Peyer's patch (tissue), 4 donors: ENCODE results near the gene SEMA4A. TPM values are rescaled to one million over a fixed set of nuclear protein-coding genes. Genes with fewer than 3 reads are reported as not detected.

Experiments
- DNase-seq, 3 donors: peaks; one replicate each; pipeline ENCODE4 v3.0.0-alpha.2; 2017 to 2019
- H3K27ac ChIP-seq, 4 donors: fragments of 200-600 bp; sonication (generic); one replicate each; pipeline ENCODE4 v1.5.1; 2016 to 2019
- H3K27me3 ChIP-seq, 2 donors: fragments of 200-600 bp; sonication (generic); one replicate each; pipeline ENCODE4 v1.5.1; 2019
- H3K36me3 ChIP-seq, 3 donors: fragments of 200-600 bp; sonication (generic); one replicate each; pipeline ENCODE4 v1.5.1; 2016 to 2019
- H3K4me1 ChIP-seq, 4 donors: fragments of 200-600 bp; sonication (generic); one replicate each; pipeline ENCODE4 v1.5.1; 2016 to 2019
- H3K4me3 ChIP-seq, 4 donors: fragments of 200-600 bp; sonication (generic); 1 replicate in 3 of 4; 2 replicates in 1 of 4; pipeline ENCODE4 v1.5.1; 2016 to 2019; ENCODE audit warnings: mild to moderate bottlenecking in 1 of 4
- H3K9me3 ChIP-seq, 4 donors: fragments of 200-600 bp; sonication (generic); one replicate each; pipeline ENCODE4 v1.5.1; 2016 to 2019; ENCODE audit warnings: mild to moderate bottlenecking in 1 of 4
- POLR2A ChIP-seq, 2 donors: fragments of 450-650 bp; IDR thresholded peaks; one replicate each; pipeline ENCODE4 v1.5.1; 2017; ENCODE audit warnings: antibody characterized with exemption in 2 of 2, mild to moderate bottlenecking in 2 of 2, moderate library complexity in 2 of 2
- total RNA-seq, 4 donors: library from RNA; depleted of rRNA; stranded (reverse); fragments of >200 nt; gene quantifications; one replicate each; pipeline ENCODE4 v1.1.0, GENCODE V29; 2016
- TF ChIP-seq, protein P1 (sequence below), 6 experiments: fragments of 450-650 bp in 4 of 6; fragments of 200-600 bp in 2 of 6; sonication (generic) in 1 of 6; IDR thresholded peaks; one replicate each; pipeline ENCODE4 v1.5.1; 2017 to 2019; ENCODE audit warnings: antibody characterized with exemption in 6 of 6, mild to moderate bottlenecking in 3 of 6, moderate library complexity in 1 of 6

The SEMA4A gene
- total RNA-seq, 4 donors from 2014 or later: 1.5 to 19.0 (median 3.2) TPM

DNA sequence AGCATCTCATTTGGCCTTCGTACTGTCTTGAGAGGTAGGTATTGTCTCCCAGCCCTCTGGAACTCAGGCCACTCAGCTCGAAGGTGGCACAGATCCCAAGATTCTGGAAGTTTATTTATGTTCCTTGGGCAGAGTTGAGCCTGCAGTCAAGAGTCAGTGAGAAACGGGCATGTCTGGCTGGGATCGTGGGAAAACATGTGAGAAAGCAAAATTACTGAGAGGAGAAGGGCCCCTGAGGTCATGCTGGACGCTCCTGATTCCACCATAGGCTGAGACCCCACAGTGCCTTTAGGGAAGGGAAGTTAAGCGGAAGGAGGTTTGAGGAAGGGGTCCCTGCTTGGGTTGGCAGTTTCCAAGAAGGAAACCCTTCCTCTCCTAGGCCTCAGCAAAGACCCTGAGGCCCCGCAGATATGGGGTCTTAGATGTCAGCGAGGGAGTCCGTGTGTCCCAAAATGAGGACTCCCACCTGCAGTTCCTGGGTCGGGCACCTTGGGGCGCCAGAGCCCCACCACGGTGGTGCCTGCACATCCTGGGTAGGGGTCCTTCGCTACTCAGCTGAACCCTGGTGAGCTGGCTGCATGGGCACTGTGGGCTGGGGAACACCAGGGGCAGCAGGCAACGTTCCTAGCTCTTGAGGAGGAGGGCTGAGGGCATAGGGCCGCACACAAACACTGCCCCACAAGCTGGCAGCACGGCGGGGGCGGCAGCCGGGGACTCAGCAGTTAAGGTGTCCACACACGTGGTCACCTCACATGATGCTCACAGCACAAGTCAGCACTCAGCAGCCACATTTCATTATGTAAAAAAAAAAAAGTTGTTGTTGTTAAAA, 12.3 kb upstream of the SEMA4A start:
- Histone ChIP-seq H3K9me3 (no peaks in the 10 kb centered on the region), H3K27ac (peak overlapping the region in 1 of 4 donors; percentile 33), H3K4me1 (peaks cover 0 to 3% (median 0%) of the 10 kb centered on the region in 4 donors), H3K36me3 (peaks cover 0 to 37% (median 0%) of the 10 kb centered on the region in 3 donors), H3K27me3 (no peaks in the 10 kb centered on the region), H3K4me3 (no peak overlapping the region)
- TF ChIP-seq, protein P1, sequence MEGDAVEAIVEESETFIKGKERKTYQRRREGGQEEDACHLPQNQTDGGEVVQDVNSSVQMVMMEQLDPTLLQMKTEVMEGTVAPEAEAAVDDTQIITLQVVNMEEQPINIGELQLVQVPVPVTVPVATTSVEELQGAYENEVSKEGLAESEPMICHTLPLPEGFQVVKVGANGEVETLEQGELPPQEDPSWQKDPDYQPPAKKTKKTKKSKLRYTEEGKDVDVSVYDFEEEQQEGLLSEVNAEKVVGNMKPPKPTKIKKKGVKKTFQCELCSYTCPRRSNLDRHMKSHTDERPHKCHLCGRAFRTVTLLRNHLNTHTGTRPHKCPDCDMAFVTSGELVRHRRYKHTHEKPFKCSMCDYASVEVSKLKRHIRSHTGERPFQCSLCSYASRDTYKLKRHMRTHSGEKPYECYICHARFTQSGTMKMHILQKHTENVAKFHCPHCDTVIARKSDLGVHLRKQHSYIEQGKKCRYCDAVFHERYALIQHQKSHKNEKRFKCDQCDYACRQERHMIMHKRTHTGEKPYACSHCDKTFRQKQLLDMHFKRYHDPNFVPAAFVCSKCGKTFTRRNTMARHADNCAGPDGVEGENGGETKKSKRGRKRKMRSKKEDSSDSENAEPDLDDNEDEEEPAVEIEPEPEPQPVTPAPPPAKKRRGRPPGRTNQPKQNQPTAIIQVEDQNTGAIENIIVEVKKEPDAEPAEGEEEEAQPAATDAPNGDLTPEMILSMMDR (IDR thresholded peaks at IDR 0.05): peak in 5 of 6 experiments; percentile 9 to 54 (median 50)
- TF ChIP-seq POLR2A (IDR thresholded peaks at IDR 0.05): no peak
- DNase-seq: no peak

DNA sequence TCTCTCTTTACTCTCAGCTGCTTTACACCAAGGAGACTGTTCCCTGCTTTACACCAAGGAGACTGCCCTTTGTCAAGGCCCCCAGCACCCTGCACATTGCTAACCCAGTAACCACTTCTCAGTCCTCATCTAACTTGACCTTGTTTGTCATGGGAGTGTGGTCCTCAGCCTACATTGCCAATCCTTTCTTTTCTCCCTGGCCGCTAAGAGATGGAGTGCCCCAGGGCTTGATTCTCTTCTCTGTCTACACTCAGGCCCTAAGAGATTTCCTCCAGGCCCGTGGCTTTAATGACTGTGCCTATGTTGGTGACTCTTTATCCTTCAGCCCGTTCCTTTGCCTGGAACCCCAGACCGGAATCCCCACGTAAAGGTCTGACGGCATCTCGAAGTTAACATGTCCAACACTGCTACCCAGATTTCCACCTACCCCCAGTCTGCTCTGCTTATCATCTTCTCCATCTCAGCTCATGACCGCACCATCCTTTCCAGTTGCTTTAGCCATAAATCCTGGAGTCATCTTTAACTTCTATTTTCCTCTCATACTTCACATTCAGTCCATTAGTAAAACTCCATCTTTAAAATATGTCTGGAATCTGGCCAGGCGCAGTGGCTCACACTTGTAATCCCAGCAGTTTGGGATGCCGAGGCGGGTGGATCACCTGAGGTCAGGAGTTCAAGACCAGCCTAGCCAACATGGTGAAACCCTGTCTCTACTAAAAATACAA, 9.5 kb upstream of the SEMA4A start:
- Histone ChIP-seq H3K27me3 (no peaks in the 10 kb centered on the region), H3K9me3 (no peaks in the 10 kb centered on the region), H3K4me1 (peaks cover 0 to 16% (median 9%) of the 10 kb centered on the region in 4 donors), H3K4me3 (no peak overlapping the region), H3K36me3 (peaks cover 0 to 9% (median 0%) of the 10 kb centered on the region in 3 donors), H3K27ac (no peak overlapping the region)
- no peak for DNase-seq
- TF ChIP-seq POLR2A (IDR thresholded peaks at IDR 0.05): no peak
- TF ChIP-seq, protein P1 (IDR thresholded peaks at IDR 0.05): no peak

DNA sequence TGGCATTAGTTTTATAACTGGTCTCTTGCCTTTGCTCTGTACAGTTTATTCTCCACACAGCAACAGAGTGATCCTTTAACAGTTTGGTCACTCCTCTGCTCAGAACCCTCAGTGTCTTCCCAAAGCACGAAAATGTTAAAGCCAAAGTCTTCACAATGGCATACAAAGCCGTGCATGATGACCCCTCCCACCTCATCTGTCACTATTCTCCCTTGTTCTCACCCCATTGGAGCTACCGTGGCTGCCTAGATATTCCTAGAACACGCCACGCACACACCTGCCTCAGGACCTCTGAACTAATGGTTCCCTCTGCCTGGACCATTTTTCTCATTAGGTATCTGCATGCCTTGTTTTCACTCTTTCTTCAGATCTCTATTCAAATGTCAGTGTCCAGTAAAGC, 8.6 kb upstream of the SEMA4A start:
- TF ChIP-seq POLR2A (IDR thresholded peaks at IDR 0.05): no peak
- TF ChIP-seq, protein P1 (IDR thresholded peaks at IDR 0.05): no peak
- Histone ChIP-seq H3K4me3 (no peak overlapping the region), H3K4me1 (peaks cover 0 to 25% (median 11%) of the 10 kb centered on the region in 4 donors)

DNA sequence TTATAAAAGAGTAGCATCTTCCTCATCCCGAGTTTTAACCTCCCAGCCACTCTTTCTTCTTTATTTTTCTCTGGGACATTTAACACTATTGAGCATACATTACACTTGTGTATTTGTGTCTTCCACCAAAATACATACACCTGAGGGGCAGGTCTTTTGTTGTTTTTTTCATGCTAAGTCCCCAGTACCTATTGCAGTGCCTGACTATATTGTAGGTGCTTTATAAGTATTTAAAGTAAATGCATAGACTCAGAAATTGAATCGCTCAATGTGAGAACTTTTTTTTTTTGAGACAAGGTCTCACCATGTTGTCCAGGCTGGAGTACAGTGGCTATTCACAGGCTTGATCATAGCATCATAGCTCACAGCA, 7.8 kb upstream of the SEMA4A start:
- TF ChIP-seq, protein P1 (IDR thresholded peaks at IDR 0.05): no peak
- no peak for TF ChIP-seq POLR2A (IDR thresholded peaks at IDR 0.05)
- no peak overlapping the region for H3K27ac ChIP-seq

More for the DNA sequence above, 8.6 kb upstream of the SEMA4A start:
- Histone ChIP-seq H3K9me3 (no peaks in the 10 kb centered on the region), H3K36me3 (peaks cover 0 to under 1% (median 0%) of the 10 kb centered on the region in 3 donors), H3K27ac (no peak overlapping the region), H3K27me3 (no peaks in the 10 kb centered on the region)
- no peak for DNase-seq

DNA sequence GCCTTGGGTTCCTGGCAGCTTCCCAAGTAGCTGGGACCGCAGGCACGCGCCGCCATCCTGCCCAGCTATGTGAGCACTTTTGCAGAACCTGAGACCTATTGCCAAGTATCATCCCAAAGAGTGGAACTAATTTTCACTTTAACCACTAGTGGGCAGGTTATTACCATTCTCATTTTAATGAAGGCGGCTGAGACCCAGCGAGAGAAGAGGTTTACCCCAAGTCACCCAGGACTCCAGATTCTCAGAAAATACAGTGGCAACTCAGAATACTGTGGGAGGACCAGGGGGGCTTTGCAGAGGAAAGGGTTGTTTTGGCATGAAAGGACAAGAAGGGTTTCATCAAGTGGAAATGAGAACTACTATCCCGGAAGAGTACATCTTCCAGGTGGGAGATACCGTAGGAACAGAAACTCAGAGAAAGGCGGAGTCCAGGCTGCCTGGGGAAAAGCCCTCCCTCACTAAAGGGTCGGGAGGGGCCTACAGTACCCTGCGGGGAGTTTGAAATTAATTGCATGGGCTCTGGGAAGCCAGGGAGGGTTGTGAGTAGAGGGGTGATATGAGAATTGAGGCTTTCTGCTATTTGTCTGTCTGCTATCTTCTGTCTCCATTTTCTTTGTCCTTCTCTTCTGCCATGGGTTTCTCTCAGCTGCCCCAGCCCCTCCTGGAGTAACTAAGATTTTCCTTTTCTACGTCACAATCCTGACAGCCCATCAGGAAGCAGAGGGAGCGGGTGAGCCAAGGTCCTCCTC, 7.2 kb upstream of the SEMA4A start:
- Histone ChIP-seq H3K36me3 (no peaks in the 10 kb centered on the region), H3K9me3 (no peaks in the 10 kb centered on the region), H3K4me3 (peak overlapping the region in 2 of 4 donors; percentile 3 to 30), H3K27me3 (no peaks in the 10 kb centered on the region), H3K4me1 (peaks cover 0 to 31% (median 11%) of the 10 kb centered on the region in 4 donors), H3K27ac (peak overlapping the region in 1 of 4 donors; percentile 20)
- DNase-seq: peak in 2 of 3 donors; percentile 27 to 67
- TF ChIP-seq, protein P1 (IDR thresholded peaks at IDR 0.05): peak; percentile 62 to 94 (median 88)
- TF ChIP-seq POLR2A (IDR thresholded peaks at IDR 0.05): no peak

More for the DNA sequence above, 7.8 kb upstream of the SEMA4A start:
- H3K9me3 ChIP-seq: no peaks in the 10 kb centered on the region
- no peak for DNase-seq
- H3K4me1 ChIP-seq: peaks cover 0 to 30% (median 11%) of the 10 kb centered on the region in 4 donors
- H3K36me3 ChIP-seq: no peaks in the 10 kb centered on the region
- no peak overlapping the region for H3K4me3 ChIP-seq
- H3K27me3 ChIP-seq: no peaks in the 10 kb centered on the region
